HG02642 (cell line): Measurements from ENCODE around the gene ANAPC5.

Experiments used
- ATAC-seq: cut with Tn5 transposase; IDR thresholded peaks from one replicate; pipeline ENCODE4 v1.9.1; 2021; ENCODE audit warnings: mild to moderate bottlenecking; ENCODE audit not compliant: unreplicated experiment, poor library complexity

The ANAPC5 gene

GRCh38 chr12:121373755-121374154 is 21.5 kb upstream of the ANAPC5 start:
- no peak for ATAC-seq

- ATAC-seq = no peak
Observed at GRCh38 chr12:121371404-121371803, 19.2 kb upstream of the ANAPC5 start.

- no peak for ATAC-seq
Observed at GRCh38 chr12:121366063-121366459, 13.8 kb upstream of the ANAPC5 start.

- no peak for ATAC-seq
Observed at GRCh38 chr12:121365416-121366062, 13.3 kb upstream of the ANAPC5 start.

- ATAC-seq = no peak
Observed at GRCh38 chr12:121364683-121365121, 12.5 kb upstream of the ANAPC5 start.

- no peak for ATAC-seq
Observed at GRCh38 chr12:121358073-121358472, 5.9 kb upstream of the ANAPC5 start.

GRCh38 chr12:121357331-121357730 is 5.1 kb upstream of the ANAPC5 start:
- ATAC-seq = no peak

- no peak for ATAC-seq
Observed at GRCh38 chr12:121356657-121357056, 4.4 kb upstream of the ANAPC5 start.

GRCh38 chr12:121355818-121356217 is 3.6 kb upstream of the ANAPC5 start:
- no peak for ATAC-seq

- ATAC-seq = peak; percentile 13
Observed at GRCh38 chr12:121352682-121353018, 439 bp upstream of the ANAPC5 start.

GRCh38 chr12:121346747-121347146 is 5.5 kb downstream of the ANAPC5 start:
- no peak for ATAC-seq

GRCh38 chr12:121345151-121345815 is 6.9 kb downstream of the ANAPC5 start:
- ATAC-seq = no peak

- no peak for ATAC-seq
Observed at GRCh38 chr12:121344506-121344905, 7.7 kb downstream of the ANAPC5 start.

GRCh38 chr12:121337416-121337815 is 14.8 kb downstream of the ANAPC5 start:
- no peak for ATAC-seq

GRCh38 chr12:121334513-121335343 is 17.5 kb downstream of the ANAPC5 start:
- no peak for ATAC-seq

GRCh38 chr12:121333747-121334146 is 18.5 kb downstream of the ANAPC5 start:
- ATAC-seq = no peak

GRCh38 chr12:121331248-121331647 is 21.0 kb downstream of the ANAPC5 start:
- no peak for ATAC-seq

GRCh38 chr12:121330692-121331091 is 21.5 kb downstream of the ANAPC5 start:
- no peak for ATAC-seq

- no peak for ATAC-seq
Observed at GRCh38 chr12:121330195-121330594, 22.0 kb downstream of the ANAPC5 start.

GRCh38 chr12:121328620-121329019 is 23.6 kb downstream of the ANAPC5 start:
- no peak for ATAC-seq

- ATAC-seq = no peak
Observed at GRCh38 chr12:121326996-121327674, 25.1 kb downstream of the ANAPC5 start.
